ENCODE data around the gene USF2. TPM values are rescaled to one million over a fixed set of nuclear protein-coding genes. Genes with fewer than 3 reads are reported as not detected.

The USF2 gene
- total RNA-seq, 1 donor from 2014 or later = 70.0 TPM

DNA sequence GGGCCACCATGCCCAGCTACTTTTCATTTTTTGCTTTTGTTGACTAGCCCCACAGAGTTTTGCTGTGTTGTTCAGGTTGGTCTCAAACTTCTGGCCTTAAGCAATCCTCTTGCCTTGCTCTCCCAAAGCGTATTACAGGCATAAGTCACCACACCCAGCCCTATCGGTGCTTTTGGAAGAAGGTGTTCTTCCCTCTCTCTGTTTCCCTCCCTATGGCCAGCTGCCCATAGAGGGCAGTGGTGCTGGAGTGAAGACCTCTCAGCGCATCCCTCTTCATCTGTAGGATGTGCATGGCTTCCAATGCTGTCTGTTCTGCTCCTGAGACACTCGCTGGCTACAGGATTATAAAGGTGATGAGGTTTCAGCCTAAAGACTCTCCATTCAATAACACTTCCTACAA is 58.9 kb downstream of the USF2 start:
- no peak for FAIRE-seq
- Histone ChIP-seq H3K9ac (ENCODE audit: low read length) (no peak overlapping the region), H3K27ac (ENCODE audit: low read depth, low read length) (no peak overlapping the region), H3K27me3 (ENCODE audit: insufficient read depth, low read length) (no peaks in the 10 kb centered on the region), H3K79me2 (ENCODE audit: insufficient read depth, low read length) (no peaks in the 10 kb centered on the region), H3K9me3 (ENCODE audit: insufficient read depth, low read depth, low read length) (no peaks in the 10 kb centered on the region), H4K20me1 (ENCODE audit: insufficient read depth, low read length) (no peaks in the 10 kb centered on the region), H3K36me3 (ENCODE audit: insufficient read depth, low read length) (no peaks in the 10 kb centered on the region), H2AFZ (ENCODE audit: low read depth, low read length) (no peak overlapping the region), H3K4me3 (ENCODE audit: insufficient read depth, low read depth, low read length) (no peak overlapping the region), H3K4me2 (ENCODE audit: low read length) (no peak overlapping the region), H3K4me1 (ENCODE audit: insufficient read depth, low read length) (no peaks in the 10 kb centered on the region)
- TF ChIP-seq CTCF (IDR thresholded peaks at IDR 0.05; ENCODE audit: insufficient read depth, low read depth, low read length) (no peak), EZH2 (IDR thresholded peaks at IDR 0.05; ENCODE audit: insufficient read depth, low read length) (no peak)
- Mint-ChIP-seq H3K9me3 (ENCODE audit: unreplicated experiment) (no peaks in the 10 kb centered on the region), H3K27me3 (ENCODE audit: low read depth, unreplicated experiment) (peaks cover 16% of the 10 kb centered on the region), H3K27ac (ENCODE audit: unreplicated experiment) (no peak overlapping the region), H3K36me3 (ENCODE audit: low read depth, unreplicated experiment) (no peaks in the 10 kb centered on the region), H3K4me1 (ENCODE audit: low read depth, unreplicated experiment) (peaks cover 3% of the 10 kb centered on the region), H3K4me3 (ENCODE audit: unreplicated experiment) (no peak overlapping the region)
- no peak for DNase-seq (ENCODE audit: low read depth)

GRCh38 chr19:35328851-35329285 is 60.1 kb downstream of the USF2 start, which contains the start of gene CD22:
Gene CD22, plus strand, starts transcription at chr19:35329187. Its CDS starts 2,854 bp downstream, at chr19:35332041.
- no peaks in the 10 kb centered on the region for H3K9me3 Mint-ChIP-seq (ENCODE audit: unreplicated experiment)
- no peak within 1 kb of the TSS for H2AFZ ChIP-seq (ENCODE audit: low read depth, low read length)
- H3K27me3 ChIP-seq (ENCODE audit: insufficient read depth, low read length) = no peaks in the 10 kb centered on the region
- TF ChIP-seq EZH2 (IDR thresholded peaks at IDR 0.05; ENCODE audit: insufficient read depth, low read length) (no peak), CTCF (IDR thresholded peaks at IDR 0.05; ENCODE audit: insufficient read depth, low read depth, low read length) (no peak)
- no peak within 1 kb of the TSS for H3K4me2 ChIP-seq (ENCODE audit: low read length)
- no peak within 1 kb of the TSS for H3K9ac ChIP-seq (ENCODE audit: low read length)
- FAIRE-seq = no peak
- H3K36me3 ChIP-seq (ENCODE audit: insufficient read depth, low read length) = no peaks in the 10 kb centered on the region
- no peaks in the 10 kb centered on the region for H3K9me3 ChIP-seq (ENCODE audit: insufficient read depth, low read depth, low read length)
- no peaks in the 10 kb centered on the region for H4K20me1 ChIP-seq (ENCODE audit: insufficient read depth, low read length)
- H3K4me1 ChIP-seq (ENCODE audit: insufficient read depth, low read length) = no peaks in the 10 kb centered on the region
- H3K4me1 Mint-ChIP-seq (ENCODE audit: low read depth, unreplicated experiment) = peaks cover 3% of the 10 kb centered on the region
- peaks cover 21% of the 10 kb centered on the region for H3K27me3 Mint-ChIP-seq (ENCODE audit: low read depth, unreplicated experiment)
- H3K36me3 Mint-ChIP-seq (ENCODE audit: low read depth, unreplicated experiment) = no peaks in the 10 kb centered on the region
- DNase-seq (ENCODE audit: low read depth) = no peak
- no peak within 1 kb of the TSS for H3K27ac Mint-ChIP-seq (ENCODE audit: unreplicated experiment)
- H3K27ac ChIP-seq (ENCODE audit: low read depth, low read length) = no peak within 1 kb of the TSS
- H3K4me3 Mint-ChIP-seq (ENCODE audit: unreplicated experiment) = no peak within 1 kb of the TSS
- H3K4me3 ChIP-seq (ENCODE audit: insufficient read depth, low read depth, low read length) = no peak within 1 kb of the TSS
- H3K79me2 ChIP-seq (ENCODE audit: insufficient read depth, low read length) = no peaks in the 10 kb centered on the region

DNA sequence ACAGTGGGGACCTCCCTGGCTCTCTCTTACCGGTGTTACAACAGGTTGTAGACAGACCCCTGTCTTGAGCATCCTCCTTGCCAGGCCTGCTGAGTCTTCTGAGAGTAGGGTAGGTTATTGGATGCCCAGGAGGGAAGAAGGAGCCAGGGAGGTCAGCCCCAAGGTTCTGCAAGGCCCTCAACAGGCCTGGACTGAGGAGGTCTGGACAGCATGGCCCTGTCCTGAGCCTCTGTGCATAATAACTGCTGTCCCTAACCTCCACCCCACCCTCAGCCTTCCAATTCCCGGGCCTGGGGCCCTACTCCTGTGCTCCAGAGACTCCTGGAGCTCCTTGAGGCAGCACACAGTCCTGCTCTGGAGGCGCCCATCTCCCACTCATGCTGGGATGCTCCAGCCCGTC is 60.6 kb downstream of the USF2 start:
- FAIRE-seq (no peak), DNase-seq (ENCODE audit: low read depth) (no peak)
- Histone ChIP-seq H3K4me3 (ENCODE audit: insufficient read depth, low read depth, low read length) (no peak overlapping the region), H3K9ac (ENCODE audit: low read length) (no peak overlapping the region), H3K4me1 (ENCODE audit: insufficient read depth, low read length) (no peaks in the 10 kb centered on the region), H3K4me2 (ENCODE audit: low read length) (no peak overlapping the region), H2AFZ (ENCODE audit: low read depth, low read length) (no peak overlapping the region), H3K36me3 (ENCODE audit: insufficient read depth, low read length) (no peaks in the 10 kb centered on the region), H3K27me3 (ENCODE audit: insufficient read depth, low read length) (no peaks in the 10 kb centered on the region), H4K20me1 (ENCODE audit: insufficient read depth, low read length) (no peaks in the 10 kb centered on the region), H3K79me2 (ENCODE audit: insufficient read depth, low read length) (no peaks in the 10 kb centered on the region), H3K27ac (ENCODE audit: low read depth, low read length) (no peak overlapping the region), H3K9me3 (ENCODE audit: insufficient read depth, low read depth, low read length) (no peaks in the 10 kb centered on the region)
- no peak for TF ChIP-seq EZH2 (IDR thresholded peaks at IDR 0.05; ENCODE audit: insufficient read depth, low read length)
- no peak for TF ChIP-seq CTCF (IDR thresholded peaks at IDR 0.05; ENCODE audit: insufficient read depth, low read depth, low read length)
- H3K27me3 Mint-ChIP-seq (ENCODE audit: low read depth, unreplicated experiment) = peaks cover 24% of the 10 kb centered on the region
- no peak overlapping the region for H3K4me3 Mint-ChIP-seq (ENCODE audit: unreplicated experiment)
- no peak overlapping the region for H3K27ac Mint-ChIP-seq (ENCODE audit: unreplicated experiment)
- no peaks in the 10 kb centered on the region for H3K36me3 Mint-ChIP-seq (ENCODE audit: low read depth, unreplicated experiment)
- peaks cover 3% of the 10 kb centered on the region for H3K4me1 Mint-ChIP-seq (ENCODE audit: low read depth, unreplicated experiment)
- H3K9me3 Mint-ChIP-seq (ENCODE audit: unreplicated experiment) = no peaks in the 10 kb centered on the region
